SU-DHL-6 (cell line): ENCODE measurements around the gene TXNDC11.

ENCODE experiments used
- H2AFZ ChIP-seq: fragments of 200-600 bp; sonication (generic); 2 replicates; pipeline ENCODE4 v1.6.1; 2014; ENCODE audit warnings: low read depth, mild to moderate bottlenecking, moderate library complexity, mixed read lengths, antibody characterized with exemption, low read length; ENCODE audit not compliant: severe bottlenecking
- H3F3A ChIP-seq: fragments of 200-600 bp; shearing (Covaris generic); 2 replicates; pipeline ENCODE4 v1.6.0; 2016; ENCODE audit warnings: antibody characterized with exemption, mild to moderate bottlenecking; ENCODE audit not compliant: insufficient read depth
- H3K27ac ChIP-seq: fragments of 200-600 bp; sonication (generic); 2 replicates; pipeline ENCODE4 v1.5.1; 2016; ENCODE audit warnings: low read depth, mild to moderate bottlenecking, low read length, moderate library complexity, mixed read lengths
- H3K27me3 ChIP-seq: fragments of 200-600 bp; sonication (generic), shearing (Covaris generic); 2 replicates; pipeline ENCODE4 v1.6.0; 2014; ENCODE audit warnings: mild to moderate bottlenecking, low read length
- H3K36me3 ChIP-seq: fragments of 200-600 bp; sonication (generic); 2 replicates; pipeline ENCODE4 v1.6.1; 2014; ENCODE audit warnings: mild to moderate bottlenecking, low read length, mixed read lengths
- H3K4me2 ChIP-seq: fragments of 300-600, 200-600 bp; shearing (Covaris generic), sonication (generic); 2 replicates; pipeline ENCODE4 v1.6.0; 2014; ENCODE audit warnings: low read length, low read depth, mild to moderate bottlenecking; ENCODE audit not compliant: poor library complexity, severe bottlenecking
- H3K4me3 ChIP-seq: fragments of 200-600 bp; sonication (generic); 2 replicates; pipeline ENCODE4 v1.5.1; 2014; ENCODE audit warnings: antibody characterized with exemption, low read length, mild to moderate bottlenecking, mixed read lengths; ENCODE audit not compliant: insufficient read depth, poor library complexity, severe bottlenecking
- H3K79me2 ChIP-seq: fragments of 200-600 bp; sonication (generic); 2 replicates; pipeline ENCODE4 v1.6.1; 2014; ENCODE audit warnings: mild to moderate bottlenecking, low read length, moderate library complexity; ENCODE audit not compliant: insufficient read depth
- H3K9ac ChIP-seq: fragments of 200-600 bp; sonication (generic); 2 replicates; pipeline ENCODE4 v1.7.0; 2014; ENCODE audit warnings: mild to moderate bottlenecking, low read length
- H3K9me2 ChIP-seq: fragments of 200-600 bp; sonication (generic); replicated peaks from 2 replicates; pipeline ENCODE4 v1.6.1; 2014; ENCODE audit warnings: low read length; ENCODE audit not compliant: insufficient read depth
- H3K9me3 ChIP-seq: fragments of 200-600 bp; sonication (generic); 2 replicates; pipeline ENCODE4 v1.6.1; 2014; ENCODE audit warnings: low read length, mixed read lengths; ENCODE audit not compliant: insufficient read depth
- H4K20me1 ChIP-seq: fragments of 200-600 bp; sonication (generic); 2 replicates; pipeline ENCODE4 v1.6.1; 2014; ENCODE audit warnings: low read depth, mild to moderate bottlenecking, antibody characterized with exemption, low read length, moderate library complexity, mixed read lengths
- EZH2phosphoT487 ChIP-seq: fragments of 200-600 bp; sonication (generic), shearing (Covaris generic); conservative IDR thresholded peaks from 2 replicates; pipeline ENCODE4 v1.6.1; 2018; ENCODE audit warnings: mild to moderate bottlenecking, antibody characterized with exemption, low read length, moderate library complexity, mixed read lengths
- TF ChIP-seq, protein P1 (sequence below): fragments of 200-600 bp; sonication (generic); IDR thresholded peaks from one replicate; pipeline ENCODE4 v1.5.1; 2017; ENCODE audit warnings: antibody characterized with exemption, mild to moderate bottlenecking, low read length, moderate library complexity; ENCODE audit not compliant: insufficient read depth, poor library complexity, severe bottlenecking

Gene TXNDC11

DNA sequence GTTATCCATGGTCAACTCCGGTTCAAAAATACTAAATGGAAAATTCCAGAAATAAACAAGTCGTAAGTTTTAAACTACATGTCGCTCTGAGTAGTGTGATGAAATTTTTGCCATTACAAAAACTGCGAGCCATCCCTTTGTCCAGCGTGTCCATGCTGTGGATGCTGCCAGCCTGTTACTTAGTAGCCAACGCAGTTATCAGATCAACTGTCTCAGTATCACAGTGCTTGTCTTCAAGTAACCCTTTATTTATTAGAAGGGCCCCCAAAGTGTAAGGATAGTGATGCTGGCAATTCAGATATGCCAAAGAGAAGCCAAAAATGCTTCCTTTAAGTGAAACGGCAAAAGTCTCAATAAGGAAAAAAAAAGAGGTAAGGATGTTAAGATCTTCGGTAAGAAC lies 50.5 kb downstream of the TXNDC11 start:
- Histone ChIP-seq H3K4me2 (no peak overlapping the region), H3K79me2 (no peaks in the 10 kb centered on the region), H2AFZ (no peak overlapping the region)

DNA sequence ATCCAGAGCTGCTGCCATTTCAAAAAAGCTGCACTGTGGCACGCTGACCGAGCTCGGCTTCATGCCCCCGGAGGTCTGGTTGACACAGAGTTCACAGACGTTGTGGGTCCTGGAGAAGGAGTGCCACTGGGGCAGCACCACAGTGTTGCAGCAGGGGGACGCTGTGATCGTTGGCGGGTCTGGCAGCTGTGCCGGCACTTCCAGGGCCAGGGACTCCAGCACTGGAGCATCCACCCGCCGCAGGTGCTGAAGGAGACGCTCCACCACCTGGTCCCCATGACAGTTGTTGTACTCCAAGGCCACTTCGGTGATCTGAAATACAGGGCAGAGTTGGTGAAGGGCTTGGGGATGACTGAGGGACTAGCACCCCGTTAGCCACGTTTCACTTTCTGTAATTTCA lies 50.9 kb downstream of the TXNDC11 start:
- H3K9me3 ChIP-seq, result no peaks in the 10 kb centered on the region
- TF ChIP-seq, protein P1, sequence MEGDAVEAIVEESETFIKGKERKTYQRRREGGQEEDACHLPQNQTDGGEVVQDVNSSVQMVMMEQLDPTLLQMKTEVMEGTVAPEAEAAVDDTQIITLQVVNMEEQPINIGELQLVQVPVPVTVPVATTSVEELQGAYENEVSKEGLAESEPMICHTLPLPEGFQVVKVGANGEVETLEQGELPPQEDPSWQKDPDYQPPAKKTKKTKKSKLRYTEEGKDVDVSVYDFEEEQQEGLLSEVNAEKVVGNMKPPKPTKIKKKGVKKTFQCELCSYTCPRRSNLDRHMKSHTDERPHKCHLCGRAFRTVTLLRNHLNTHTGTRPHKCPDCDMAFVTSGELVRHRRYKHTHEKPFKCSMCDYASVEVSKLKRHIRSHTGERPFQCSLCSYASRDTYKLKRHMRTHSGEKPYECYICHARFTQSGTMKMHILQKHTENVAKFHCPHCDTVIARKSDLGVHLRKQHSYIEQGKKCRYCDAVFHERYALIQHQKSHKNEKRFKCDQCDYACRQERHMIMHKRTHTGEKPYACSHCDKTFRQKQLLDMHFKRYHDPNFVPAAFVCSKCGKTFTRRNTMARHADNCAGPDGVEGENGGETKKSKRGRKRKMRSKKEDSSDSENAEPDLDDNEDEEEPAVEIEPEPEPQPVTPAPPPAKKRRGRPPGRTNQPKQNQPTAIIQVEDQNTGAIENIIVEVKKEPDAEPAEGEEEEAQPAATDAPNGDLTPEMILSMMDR, result no peak
- TF ChIP-seq EZH2phosphoT487, result no peak
- no peak overlapping the region for H3K27ac ChIP-seq
- H3F3A ChIP-seq, result peaks cover 45% of the 10 kb centered on the region
- no peak overlapping the region for H3K4me3 ChIP-seq
- H3K4me2 ChIP-seq, result no peak overlapping the region
- no peak overlapping the region for H2AFZ ChIP-seq
- H4K20me1 ChIP-seq, result no peaks in the 10 kb centered on the region
- no peaks in the 10 kb centered on the region for H3K79me2 ChIP-seq
- H3K27me3 ChIP-seq, result no peaks in the 10 kb centered on the region
- H3K9me2 ChIP-seq, result no peaks in the 10 kb centered on the region
- no peak overlapping the region for H3K9ac ChIP-seq
- peaks cover 27% of the 10 kb centered on the region for H3K36me3 ChIP-seq

More for the DNA sequence above, 50.5 kb downstream of the TXNDC11 start:
- H3K9me2 ChIP-seq, result no peaks in the 10 kb centered on the region
- no peak overlapping the region for H3K9ac ChIP-seq
- H3K9me3 ChIP-seq, result no peaks in the 10 kb centered on the region
- peaks cover 41% of the 10 kb centered on the region for H3F3A ChIP-seq
- no peak overlapping the region for H3K27ac ChIP-seq
- no peaks in the 10 kb centered on the region for H4K20me1 ChIP-seq
- no peak overlapping the region for H3K4me3 ChIP-seq
- H3K27me3 ChIP-seq, result no peaks in the 10 kb centered on the region
- TF ChIP-seq, protein P1, result no peak
- peaks cover 23% of the 10 kb centered on the region; the same call in 1 of the 2 replicates for H3K36me3 ChIP-seq

DNA sequence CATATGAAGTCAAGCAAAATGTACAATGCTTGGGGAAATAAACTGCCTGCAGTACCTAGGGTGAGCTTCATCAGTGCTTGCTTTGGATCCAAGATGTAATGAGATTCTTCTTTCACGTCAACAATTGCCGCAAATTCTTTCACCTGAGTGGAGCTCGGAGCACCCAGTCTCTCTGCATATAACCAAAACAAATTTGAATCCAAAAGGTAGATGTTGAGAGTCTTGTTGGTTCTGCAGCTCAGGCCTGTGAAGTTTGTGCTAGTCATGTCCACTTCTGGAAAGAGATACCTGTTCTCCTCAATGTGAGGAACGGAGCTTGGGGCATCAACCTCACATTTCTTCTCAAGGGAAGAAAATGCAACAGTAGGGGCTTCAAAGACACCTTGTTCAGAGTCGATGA lies 51.4 kb downstream of the TXNDC11 start:
- no peak overlapping the region for H3K4me3 ChIP-seq
- H4K20me1 ChIP-seq, result no peaks in the 10 kb centered on the region
- no peaks in the 10 kb centered on the region for H3K27me3 ChIP-seq
- H3K27ac ChIP-seq, result no peak overlapping the region
- peaks cover 46% of the 10 kb centered on the region for H3F3A ChIP-seq
- no peaks in the 10 kb centered on the region for H3K79me2 ChIP-seq
- no peak for TF ChIP-seq EZH2phosphoT487
- TF ChIP-seq, protein P1, result no peak
- no peaks in the 10 kb centered on the region for H3K9me3 ChIP-seq
- H3K4me2 ChIP-seq, result no peak overlapping the region
- H3K9me2 ChIP-seq, result no peaks in the 10 kb centered on the region
- peaks cover 27% of the 10 kb centered on the region for H3K36me3 ChIP-seq
- H2AFZ ChIP-seq, result no peak overlapping the region
- H3K9ac ChIP-seq, result no peak overlapping the region
